ENCODE measurements around the gene FLVCR1.

FLVCR1 gene

DNA sequence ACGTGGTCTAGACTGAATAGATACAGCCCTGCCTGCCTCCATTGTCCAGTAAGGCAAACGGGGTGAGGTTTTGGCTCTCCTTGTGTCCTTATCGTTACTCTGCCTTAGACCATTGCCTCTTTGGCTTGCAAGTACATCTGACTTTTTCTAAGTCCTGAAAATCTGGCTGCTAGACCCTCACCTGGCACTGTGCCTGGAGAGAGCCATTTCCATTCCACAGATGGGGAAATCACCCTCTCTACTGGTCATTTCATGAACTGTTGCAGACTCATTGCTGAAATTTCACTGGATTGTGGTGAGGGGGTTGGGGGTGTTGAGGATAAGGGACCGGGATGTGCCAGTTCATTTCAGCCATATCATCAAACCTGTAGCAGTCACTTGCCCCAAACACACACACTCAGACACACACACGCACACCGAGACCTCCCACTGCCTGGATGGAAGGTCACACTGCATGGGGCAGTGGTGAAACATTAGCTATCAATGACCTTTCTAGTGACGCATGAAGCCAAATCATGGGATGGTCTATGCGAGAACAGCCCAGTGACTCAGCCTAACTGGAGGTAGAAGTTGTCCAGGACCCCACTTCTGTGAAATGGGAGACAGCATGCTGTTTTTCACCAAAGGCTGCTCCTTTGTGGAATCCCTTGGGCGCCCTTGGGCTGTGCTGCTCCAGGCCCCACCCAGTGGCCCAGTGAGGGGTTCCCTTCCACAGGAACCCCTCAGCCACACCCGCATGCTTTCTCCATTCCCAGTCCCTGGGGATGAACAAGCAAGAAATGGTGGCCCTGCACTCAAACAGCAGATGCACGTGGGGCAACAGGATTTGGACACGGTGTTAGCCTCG is 57.4 kb downstream of the FLVCR1 start:
- no peak for DNase-seq (ENCODE audit: low read depth in 2 of 2, low spot score in 1 of 2)

DNA sequence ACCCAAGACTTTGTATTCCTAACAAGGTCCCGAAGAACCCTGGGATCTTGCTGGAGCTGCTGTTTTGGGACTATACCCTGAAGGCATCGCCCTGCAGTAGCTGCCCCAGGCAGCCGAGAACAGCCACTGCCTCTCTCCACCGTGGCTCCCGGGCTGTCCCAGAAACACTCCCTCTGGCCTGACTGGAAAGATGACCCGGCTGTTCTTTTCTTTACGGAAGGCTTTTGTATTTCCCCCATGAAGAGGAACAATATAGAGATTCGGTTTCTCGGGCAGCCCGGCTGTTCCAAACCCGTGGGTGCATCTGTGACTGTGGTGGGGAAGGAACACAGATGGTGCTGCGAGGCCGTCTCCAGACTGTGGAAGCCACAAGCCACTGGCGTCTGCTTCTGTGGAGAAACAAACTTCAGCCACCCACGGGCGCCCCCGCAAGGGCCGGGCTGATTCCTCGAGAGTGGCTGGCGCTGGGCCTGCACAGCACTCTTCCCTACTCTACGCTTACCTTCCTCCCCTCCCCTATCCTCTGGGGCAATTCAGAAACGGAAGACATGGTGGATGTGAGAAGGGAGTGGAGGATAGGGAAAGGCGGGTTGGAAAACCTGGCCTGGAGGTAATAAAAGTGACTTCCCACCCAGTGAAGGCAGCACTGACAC is 58.5 kb downstream of the FLVCR1 start:
- DNase-seq (ENCODE audit: low read depth in 2 of 2, low spot score in 1 of 2) = no peak

DNA sequence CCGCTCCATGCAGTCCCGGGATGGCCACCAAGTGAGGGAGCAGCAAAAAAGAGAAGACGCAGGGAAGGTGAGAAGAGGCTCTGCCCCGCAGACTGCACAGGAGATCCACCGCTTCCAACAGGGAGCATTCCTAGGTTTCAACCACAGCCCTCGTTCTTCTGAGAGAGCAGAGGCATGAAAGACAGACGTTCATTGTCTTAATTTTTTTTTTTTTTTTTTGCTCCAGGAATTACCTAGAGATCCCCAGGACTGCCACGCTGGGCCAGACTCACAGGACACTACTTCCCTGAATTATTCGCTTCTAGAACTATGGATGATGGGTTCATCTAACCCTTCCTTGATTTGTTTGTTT is 59.0 kb downstream of the FLVCR1 start:
- DNase-seq (ENCODE audit: low read depth in 2 of 2, low spot score in 1 of 2) = no peak

DNA sequence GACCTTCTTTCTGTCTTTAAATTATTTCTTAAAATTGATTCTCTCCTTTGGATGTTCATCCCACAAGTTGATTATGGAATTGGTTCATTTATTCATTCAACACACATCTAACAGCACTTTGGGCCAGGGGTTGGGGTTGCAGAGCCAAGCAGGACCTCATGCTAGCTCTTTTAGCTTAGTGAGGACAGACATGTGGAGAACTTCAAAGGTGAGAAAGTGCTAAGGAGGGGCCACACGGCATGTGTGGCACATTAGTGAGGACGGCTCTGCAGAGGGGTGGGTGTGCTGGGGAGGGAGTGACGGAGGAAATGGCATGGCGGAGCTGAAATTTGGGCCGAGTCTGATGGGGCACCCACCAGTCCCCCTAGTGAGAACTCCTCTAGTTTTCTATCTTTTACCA is 59.8 kb downstream of the FLVCR1 start:
- no peak for DNase-seq (ENCODE audit: low read depth in 2 of 2, low spot score in 1 of 2)

DNA sequence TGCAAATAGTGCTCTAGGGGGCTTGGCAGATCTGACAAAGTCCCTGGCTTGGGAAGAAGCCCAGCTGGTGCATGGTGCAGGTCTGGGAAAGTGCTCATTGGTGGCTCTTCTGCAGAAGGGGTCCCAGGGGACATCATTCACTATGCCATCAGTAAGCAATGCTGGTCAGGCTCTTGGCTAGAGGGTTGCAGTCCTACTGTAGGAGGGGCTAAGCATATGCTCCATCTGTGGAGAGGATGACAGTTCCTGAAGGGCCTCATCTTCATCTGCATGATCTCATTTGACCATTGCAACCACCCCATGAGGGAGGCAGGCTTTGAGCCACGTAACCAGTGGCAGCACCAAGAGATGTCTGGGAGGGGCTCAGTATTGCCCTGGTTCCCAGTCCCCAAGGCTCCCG is 60.7 kb downstream of the FLVCR1 start:
- no peak for DNase-seq (ENCODE audit: low read depth in 2 of 2, low spot score in 1 of 2)

DNA sequence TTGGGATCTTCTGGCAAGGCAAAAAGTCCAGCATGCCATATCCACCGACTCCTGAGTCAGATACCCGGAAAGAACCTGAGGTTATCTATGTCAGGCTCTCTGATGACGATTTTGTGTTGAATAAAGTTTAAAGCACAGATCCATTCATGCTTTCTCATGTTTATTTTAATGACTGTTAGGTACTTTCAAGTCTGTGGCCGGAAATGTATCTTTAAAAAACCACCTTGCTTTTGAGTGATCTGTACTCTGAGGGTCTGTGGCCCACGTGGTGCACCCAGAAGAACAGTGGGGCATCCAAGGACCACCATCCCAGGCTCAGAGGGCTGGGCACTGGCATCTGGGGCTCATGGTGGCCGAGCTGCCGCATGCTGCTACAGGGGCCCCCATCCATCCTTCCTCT is 62.2 kb downstream of the FLVCR1 start:
- DNase-seq (ENCODE audit: low read depth in 2 of 2, low spot score in 1 of 2) = no peak

DNA sequence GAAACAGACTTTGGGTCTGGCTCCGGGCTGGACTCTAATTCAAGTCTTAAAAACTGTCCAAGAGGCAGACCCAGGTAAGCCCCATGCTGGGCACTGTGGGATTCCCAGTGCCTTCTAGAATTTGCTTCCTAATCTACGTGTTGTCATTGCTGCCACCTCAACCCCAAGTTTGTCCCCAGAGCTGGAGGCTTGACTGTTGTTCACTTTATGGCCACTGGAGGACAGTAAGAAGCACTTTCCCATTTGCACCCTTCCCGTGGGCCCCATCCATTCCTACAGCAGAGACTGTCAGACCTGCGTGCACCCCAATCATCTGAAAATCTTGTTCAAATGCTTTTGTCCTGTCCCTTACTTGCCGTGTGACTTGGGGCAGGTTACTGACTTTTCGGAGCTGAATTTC is 62.8 kb downstream of the FLVCR1 start:
- DNase-seq (ENCODE audit: low read depth in 2 of 2, low spot score in 1 of 2) = no peak

DNA sequence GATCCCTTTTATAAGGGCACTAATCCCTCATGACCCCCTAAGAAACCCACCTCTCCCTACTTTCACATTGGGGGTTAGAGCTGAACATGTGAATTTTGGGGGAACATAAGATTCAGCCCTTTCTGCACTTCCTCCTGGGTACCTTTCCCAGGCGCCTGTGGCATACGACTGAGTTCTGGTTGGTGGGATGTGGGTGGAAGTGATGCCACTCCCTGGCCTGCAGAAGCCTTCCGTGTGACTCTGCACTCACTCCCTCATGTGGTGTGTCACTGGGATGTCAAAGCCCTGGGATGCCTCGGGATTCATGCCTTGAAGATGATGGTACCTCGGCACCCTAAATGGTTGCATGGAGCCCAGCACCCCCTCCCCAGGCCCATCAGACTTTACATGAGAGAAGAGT is 63.9 kb downstream of the FLVCR1 start:
- DNase-seq (ENCODE audit: low read depth in 2 of 2, low spot score in 1 of 2) = no peak

DNA sequence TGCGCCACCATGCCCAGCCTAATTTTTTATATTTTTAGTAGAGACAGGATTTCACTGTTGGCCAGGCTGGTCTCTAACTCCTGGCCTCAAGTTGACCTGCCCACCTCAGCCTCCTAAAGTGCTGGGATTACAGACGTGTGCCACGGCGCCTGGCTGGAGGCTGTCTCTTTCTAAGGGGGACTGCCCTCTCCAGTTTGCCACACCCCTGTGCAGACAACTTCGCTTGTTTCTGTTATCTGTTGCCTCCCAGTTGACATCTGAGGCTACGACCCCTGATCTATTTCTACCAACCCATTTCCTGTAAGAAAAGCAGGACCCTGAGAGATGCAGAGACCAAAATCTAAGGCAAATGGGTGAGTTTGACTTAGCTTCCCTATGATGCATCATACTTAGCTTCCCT is 68.3 kb downstream of the FLVCR1 start:
- no peak for DNase-seq (ENCODE audit: low read depth in 2 of 2, low spot score in 1 of 2)

DNA sequence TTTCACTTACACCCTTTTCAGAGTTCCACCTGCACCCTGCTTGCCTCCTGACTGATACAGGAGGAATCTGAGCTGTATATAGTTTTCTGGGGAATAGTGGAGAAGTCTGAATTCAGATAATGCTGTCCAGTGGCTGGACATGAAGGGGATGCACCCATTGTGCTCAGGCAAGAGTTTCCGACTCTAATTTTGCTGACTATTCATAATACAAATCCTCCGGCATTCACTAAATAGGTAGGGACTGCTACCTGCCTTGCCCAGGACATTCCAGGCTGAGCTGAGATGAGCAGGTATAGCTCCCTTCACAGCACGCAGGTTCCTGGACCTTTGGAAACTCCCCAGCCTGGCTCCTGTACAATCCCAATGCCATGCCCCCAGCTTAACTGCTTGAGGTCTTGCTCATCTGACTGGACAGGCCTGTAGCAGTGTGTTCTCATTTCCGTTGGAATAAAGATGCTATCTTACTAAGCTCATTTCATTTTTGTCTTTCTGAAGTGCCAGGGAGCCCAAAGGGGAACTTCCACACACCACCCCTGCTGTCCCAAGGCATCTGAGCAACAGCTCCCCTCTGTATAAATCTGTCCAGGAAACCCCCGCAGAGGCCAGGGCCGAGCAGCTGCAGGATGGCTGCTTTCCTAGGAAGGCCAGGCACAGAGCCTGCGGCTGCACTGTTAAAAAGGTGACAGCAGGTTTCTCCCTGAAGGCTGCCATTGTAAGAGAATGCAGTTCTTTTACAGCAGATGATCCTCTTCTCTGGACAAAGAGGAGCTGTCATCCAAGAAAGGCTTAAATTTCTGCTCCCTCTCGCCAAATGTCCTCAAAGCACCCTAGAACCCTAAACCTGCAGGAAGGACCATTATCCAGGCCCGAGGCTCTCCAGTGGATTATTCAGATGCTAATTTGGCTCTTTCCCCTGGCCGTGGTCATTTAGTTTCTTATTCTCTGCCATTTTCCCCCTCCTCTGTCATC is 70.5 kb downstream of the FLVCR1 start:
- no peak for DNase-seq (ENCODE audit: low read depth in 2 of 2, low spot score in 1 of 2)

DNA sequence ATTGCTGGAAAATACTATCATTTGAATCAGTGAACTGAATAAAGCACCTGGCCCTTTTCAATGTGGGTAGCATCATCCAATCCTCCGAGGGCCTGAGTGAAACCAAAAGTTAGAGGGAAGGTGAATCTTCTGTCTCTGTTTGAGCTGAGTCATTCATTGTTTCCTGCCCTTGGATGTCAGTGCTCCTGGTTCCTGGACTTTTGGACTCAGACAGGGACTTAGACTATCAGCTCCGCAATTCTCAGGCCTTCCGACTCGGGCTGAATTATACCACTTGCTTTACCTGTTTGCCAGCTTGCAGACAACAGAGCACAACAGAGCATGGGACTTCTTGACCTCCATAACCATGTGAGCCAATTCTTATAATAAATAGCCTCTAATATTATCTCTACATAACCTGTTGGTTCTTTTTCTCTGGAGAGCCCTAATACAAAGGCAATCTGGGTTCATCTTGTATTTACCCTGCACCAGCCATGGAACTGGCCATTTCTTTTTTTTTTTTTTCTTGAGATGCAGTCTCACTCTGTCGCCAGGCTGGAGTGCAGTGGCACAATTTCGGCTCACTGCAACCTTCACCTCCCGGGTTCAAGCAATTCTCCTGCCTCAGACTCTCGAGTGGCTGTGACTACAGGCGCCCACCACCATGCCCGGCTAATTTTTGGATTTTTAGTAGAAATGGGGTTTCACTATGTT is 73.1 kb downstream of the FLVCR1 start:
- no peak for DNase-seq (ENCODE audit: low read depth in 2 of 2, low spot score in 1 of 2)

DNA sequence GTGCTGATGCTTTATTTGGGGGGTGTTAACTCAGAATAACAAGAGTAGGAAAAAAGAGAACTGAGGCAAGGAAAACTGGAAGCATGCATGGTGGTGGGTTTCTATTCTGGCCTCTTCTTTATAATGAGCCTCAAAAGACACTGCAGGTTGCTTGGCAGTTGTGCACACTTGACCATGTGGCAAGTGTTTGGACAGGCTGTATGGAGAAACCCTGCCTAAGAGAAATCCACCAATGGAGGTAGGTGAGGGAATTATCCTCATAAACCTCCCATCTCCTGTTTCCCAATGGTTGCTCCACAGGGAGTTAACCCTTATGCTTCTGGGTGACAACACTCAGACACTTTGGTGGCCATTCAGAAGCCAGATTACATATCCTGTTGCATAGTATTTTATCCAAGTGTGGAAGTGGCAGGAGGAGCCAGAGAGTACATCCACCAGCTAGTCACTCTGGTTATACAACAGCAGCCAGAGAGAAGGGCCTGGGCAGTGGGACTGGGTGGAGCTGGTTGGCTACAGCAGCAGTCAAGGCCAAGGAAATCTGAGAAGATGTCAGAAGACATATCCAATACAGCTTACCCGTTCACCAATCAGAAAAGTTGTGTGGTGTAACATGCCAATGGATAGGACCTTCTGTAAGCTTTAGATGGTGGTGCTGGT is 75.9 kb downstream of the FLVCR1 start:
- no peak for DNase-seq (ENCODE audit: low read depth in 2 of 2, low spot score in 1 of 2)

DNA sequence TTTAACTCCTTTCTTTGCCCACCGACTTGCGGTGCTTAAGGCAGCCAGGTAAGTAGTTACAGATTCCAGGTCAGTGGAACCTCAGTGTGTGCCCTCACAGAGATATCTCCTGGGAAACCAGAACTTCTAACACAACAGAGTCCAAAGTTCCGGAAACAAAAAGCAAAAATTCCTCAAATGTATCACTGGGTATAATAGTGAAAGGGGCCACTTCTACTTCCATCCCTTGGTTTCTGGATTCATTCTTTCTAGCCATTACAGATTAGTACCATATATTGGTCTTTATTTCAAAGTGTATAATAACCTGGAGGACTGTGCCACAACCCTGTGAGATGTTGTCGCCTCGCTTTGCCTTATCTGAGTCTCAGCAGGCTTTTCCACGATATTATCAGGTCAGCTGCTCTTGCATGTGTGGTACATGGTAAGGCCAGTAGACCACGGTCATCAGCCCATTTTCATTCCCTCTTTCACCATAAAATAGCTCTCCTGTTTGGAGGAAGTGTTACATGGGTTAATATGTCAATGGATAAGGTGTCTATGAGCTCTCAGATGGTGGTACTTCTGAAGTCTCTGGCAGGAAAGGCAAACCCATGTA is 77.4 kb downstream of the FLVCR1 start:
- no peak for DNase-seq (ENCODE audit: low read depth in 2 of 2, low spot score in 1 of 2)

DNA sequence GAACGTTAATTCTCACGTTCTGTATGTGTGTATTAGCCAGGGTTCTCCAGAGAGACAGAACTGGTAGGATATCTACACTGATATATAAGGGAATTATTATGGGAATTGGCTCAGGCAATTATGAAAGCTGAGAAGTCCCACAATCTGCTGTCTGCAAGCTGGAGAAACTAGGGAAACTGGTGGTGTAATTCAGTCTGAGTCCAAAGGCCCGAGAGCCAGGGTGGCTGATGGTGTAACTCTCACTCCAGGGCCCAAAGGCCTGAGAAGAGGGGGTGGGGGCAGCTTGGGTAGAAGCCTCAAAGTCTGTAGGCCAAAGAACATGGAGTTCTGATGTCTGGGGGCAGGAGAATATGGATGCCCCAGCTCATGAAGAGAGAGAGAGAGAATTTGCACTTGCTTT is 79.0 kb downstream of the FLVCR1 start:
- DNase-seq (ENCODE audit: low read depth in 2 of 2, low spot score in 1 of 2) = no peak

DNA sequence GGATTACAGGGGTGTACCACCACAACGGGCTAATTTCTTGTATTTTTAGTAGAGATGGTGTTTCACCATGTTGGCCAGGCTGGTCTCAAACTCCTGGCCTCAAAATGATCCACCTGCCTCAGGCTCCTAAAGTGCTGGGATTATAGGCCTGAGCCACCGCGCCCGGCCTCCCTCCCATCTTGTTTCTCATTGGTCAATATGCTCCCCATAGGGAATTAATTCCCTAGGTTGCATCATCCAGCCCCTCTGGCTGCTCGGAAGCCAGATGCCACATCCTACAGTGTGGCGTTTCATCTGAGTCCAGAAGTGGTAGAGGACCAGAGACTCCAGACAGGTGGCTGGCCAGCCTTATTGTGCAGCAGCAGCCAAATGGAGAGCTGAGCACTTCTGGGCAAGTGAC is 80.8 kb downstream of the FLVCR1 start:
- DNase-seq (ENCODE audit: low read depth in 2 of 2, low spot score in 1 of 2) = no peak

DNA sequence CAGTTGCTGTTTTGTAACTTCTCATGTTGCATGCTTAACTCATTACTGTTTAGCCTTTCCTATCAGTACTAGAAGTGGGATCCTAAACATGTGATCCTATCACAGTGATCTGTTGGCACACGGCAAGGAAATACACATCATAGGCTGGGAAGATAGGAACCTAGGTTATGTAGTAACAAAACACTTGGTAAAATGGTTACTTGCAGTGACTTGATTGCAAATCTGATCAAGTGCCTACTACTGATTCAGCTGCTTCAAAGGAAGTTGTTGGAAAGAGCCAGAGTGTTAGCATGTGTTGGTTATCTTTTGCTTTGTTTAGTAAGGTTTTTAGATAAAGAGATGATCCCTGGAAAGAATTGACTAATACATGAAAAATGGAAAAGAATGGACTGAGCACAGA is 83.4 kb downstream of the FLVCR1 start:
- DNase-seq (ENCODE audit: low read depth in 2 of 2, low spot score in 1 of 2) = no peak

DNA sequence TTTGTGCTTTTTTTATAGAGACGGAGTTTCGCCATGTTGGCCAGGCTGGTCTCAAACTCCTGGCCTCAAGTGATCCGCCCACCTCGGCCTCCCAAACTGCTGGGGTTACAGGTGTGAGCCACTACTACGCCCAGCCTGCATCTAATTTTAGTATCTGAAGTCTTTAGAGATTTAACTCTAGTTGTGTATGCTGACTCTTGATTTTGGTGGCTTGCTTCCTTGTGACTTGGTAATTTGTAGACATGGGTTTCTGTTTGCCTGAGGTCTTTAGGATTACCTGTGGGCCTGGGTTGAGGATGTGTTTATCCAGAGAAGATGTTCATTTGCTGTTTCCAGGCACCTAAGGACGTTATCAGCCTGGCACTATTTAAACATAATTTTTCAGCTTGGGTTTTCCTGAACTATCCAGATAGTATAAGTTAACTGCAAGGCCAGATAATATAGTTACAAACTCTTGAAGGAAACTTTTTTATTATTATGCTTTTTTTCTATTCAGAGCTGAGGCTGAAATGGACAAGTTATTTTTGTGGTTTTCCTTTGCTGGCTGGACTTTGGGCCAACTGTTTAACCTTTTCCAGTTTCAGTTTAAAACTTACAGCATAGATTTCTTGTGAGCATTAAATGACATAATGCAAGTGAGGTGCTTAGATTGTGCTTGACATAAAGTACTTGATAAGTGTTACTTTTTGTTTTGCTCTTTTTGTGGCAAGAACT is 84.8 kb downstream of the FLVCR1 start:
- DNase-seq (ENCODE audit: low read depth in 2 of 2, low spot score in 1 of 2) = no peak

DNA sequence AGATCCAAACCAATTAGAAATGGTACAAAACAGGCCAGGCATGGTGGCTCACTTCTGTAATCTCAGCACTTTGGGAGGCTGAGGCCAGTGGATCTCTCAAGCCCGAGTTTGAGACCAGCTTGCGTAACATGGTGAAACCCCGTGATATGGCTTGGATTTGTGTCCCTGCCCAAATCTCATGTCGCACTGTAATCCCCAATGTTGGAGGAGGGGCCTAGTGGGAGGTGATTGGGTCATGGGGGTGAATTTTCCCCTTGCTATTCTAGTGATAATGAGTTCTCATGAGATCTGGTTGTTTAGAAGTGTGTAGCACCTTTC is 85.3 kb downstream of the FLVCR1 start:
- no peak for DNase-seq (ENCODE audit: low read depth in 2 of 2, low spot score in 1 of 2)

DNA sequence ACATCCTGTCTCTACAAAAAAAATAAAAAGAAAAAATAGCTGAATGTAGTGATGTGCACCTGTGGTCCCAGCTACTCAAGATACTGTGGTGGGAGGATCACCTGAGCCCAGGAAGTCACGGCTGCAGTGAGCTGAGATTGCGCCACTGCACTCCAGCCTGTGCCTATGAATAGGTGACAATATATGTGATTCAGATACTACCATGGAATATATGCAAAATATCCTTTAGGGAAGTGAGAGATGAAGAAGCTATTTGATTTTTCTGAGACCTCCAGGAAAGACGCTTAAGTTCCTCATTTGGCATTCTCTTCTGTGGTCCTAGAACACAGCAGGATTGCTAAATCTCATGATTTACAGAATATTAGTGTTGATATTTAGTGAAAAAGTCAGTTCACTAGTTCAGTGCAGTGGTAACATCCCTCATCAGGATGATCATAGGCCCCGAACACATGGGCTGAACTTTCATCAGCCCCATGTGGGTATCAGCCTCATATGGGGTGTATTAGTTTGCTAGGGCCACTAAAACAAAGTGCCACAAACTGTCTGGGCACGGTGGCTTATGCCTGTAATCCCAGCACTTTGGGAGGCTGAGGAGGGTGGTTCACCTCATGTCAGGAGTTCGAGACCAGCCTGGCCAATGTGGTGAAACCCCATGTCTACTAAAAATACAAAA is 86.3 kb downstream of the FLVCR1 start:
- DNase-seq (ENCODE audit: low read depth in 2 of 2, low spot score in 1 of 2) = no peak

Measured in stimulated activated CD8-positive, alpha-beta memory T cell treated with anti-CD3 and anti-CD28 coated beads, Interleukin-4, amount 100 ng/mL, for 1 hour (primary cell).